OCI-M2 (cell line): Measurements from ENCODE around the gene TESK2.
"Not testable (repeated sequence)": the region's sequence is repeated elsewhere in the genome, so short reads cannot be mapped to it uniquely, and the experiment has no call there.

Experiments
- DNase-seq: peaks from one replicate; lab custom pipeline; 2025; ENCODE audit not compliant: unreplicated experiment; lab: John Stamatoyannopoulos, UW

TESK2 gene

DNA sequence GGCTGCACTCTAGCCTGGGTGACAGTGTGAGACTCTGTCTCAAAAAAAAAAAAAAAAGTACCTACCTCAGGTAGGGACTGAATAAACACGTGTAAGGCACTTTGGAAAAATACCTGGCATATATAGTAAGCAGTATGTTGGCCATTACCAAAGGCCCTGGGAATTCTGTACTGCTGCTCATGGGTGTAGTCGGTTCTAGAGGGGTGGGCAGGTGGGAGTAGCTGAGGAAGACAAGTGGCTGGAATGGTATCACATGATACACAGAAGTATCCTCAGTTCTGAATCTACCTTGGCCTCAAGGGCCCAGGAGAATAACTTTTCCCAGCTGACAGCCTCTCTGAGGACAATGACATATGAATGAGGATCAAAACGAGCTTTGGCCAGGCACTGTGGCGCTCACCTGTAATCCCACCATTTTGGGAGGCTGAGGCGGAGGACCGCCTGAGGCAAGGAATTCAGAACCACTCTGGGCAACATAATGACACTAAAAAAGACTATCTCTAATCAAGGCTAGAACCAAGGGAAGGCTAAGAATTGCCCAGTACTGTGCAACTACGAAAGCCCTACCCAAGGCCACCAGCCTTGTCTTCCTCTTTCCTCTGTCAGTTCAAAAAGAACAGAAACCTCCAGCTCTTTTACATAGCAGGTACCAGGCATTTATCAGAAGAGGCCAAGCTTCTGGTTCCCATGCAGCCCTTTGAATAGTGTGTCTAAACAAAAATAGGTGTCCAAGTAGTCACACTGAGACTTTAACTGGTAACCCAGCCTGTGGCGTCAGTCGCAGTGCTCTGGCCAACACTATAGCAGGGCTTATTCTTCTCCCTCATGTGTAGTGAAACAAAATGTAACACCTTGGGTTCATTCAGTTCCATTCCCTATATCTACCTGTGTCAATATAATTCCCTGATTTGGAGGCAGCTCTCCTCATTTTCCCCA lies 19.3 kb upstream of the TESK2 start:
- DNase-seq, result no peak

DNA sequence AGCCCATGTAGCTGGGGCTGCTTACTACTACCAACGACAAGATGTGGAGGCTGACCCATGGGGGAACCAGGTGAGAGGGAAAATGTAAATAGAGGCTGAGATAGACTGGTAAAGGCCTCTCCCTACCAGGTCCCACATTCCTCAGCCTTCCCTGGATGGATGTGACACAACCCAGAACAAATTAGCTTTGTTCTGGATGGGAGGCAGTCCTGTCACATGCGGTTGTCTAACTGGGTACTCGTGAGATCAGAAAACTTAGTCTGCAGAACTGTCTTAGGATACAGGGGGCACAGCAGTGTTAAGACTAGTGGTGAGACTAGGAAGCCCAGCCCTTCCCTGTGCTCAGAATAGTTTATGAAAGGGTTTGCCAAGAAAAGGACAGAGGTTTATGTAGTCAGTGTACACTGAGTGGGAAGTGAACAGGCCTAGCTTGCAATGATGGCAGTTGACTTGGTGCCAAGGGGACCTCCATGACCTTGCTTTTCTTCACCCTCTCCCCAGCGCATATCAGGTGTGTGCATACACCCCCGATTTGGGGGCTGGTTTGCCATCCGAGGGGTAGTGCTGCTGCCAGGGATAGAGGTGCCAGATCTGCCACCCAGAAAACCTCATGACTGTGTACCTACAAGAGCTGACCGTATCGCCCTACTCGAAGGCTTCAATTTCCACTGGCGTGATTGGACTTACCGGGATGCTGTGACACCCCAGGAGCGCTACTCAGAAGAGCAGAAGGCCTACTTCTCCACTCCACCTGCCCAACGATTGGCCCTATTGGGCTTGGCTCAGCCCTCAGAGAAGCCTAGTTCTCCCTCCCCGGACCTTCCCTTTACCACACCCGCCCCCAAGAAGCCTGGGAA lies 17.6 kb upstream of the TESK2 start:
- no peak for DNase-seq

DNA sequence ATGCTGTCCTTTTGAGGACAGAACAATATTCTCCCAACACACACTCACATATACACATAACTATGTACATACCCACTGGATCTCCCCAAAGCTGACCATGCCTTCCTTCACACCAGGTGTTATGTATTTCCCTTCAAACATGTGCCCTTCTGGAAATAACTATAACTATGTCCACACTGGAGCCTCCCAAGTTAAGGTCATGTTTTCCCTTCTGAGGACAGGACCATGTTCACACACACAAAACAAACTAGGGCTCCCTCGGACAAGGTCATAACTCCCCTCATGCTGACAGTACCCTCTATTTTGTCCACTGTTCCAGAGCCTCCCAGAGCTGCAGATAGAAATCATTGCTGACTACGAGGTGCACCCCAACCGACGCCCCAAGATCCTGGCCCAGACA lies 16.9 kb upstream of the TESK2 start:
- no peak for DNase-seq

DNA sequence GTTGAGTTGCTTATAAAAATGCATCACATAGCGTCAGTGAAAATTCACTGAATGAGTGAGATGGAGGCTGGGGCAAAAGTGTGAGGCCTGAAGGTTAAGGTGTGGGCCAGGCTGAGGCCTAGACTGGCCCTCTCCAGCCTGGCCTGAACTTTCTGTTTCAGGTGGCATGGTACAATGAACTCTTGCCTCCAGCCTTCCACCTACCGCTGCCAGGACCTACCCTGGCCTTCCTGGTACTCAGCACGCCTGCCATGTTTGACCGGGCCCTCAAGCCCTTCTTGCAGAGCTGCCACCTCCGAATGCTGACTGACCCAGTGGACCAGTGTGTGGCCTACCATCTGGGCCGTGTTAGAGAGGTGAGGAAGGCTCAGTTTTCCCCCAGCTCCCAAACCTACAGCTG lies 16.2 kb upstream of the TESK2 start:
- no peak for DNase-seq

DNA sequence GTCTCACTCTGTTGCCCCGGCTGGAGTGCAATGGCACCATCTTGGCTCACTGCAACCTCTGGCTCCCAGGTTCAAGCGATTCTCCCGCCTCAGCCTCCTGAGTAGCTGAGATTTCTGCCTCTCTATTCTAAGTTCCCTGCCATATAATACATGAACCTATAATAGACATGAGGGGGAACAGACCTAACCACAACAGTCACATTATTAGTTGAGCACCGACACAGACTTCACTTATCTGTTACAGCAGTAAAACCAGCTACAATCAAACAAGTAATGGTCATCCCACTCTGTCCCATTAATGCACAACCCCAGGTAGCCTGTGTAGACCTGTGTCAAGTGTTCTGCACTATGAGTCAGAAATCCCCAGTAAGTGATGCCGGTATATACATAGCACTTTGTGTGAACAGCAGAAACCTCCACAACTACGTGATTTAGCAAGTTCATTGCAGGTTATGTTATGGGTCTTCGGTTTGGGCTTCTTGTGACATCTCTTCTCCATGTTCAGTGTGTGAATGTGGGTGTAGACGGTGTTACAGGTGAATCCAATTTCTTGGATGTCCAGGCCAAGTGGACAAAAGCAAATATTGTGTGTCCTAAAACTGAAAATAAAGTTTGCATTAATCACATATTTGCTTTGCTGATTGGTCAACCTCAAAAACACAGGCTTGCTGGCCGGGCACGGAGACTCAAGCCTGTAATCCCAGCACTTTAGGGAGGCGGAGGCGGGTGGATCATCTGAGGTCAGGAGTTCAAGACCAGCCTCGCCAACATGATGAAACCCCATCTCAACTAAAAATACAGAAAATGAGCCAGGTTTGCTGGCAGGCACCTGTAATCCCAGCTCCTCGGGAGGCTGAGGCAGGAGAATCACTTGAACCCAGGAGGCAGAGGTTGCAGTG lies 12.7 kb upstream of the TESK2 start:
- no peak for DNase-seq

DNA sequence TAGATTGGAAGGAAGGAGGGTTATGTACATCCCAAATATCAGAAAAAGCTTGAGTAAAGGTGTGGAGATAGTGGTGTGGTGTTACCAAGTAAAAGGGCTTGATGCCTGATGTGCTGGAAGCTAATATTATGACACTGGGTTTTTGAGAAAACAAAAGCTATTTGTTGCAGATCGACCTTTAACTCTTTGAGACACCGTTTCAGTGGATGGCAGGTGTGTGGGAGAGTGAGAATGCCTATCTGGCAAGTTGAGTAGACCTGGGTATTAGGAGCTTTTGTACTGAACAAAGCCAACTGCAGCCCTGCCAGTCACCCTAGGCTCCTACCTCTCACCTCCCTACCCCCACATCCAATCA lies 10.5 kb upstream of the TESK2 start:
- DNase-seq, result no peak

DNA sequence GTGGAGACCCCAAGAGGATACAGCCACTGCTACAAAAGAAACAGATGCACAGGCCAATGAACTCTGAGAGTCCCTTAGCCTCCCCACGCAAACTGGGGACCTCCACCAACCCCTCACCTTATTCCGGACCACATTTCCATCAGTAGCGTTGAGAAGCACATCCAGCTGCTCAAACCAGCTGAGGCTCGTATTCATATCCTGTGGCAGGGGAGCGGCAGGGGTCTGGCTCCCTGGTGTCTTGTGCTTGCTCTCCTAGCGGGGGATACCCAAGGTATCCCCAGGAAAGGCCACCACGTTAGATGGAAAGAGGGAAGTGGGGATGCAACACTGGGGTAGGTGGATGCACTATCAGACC lies 8.4 kb upstream of the TESK2 start:
- DNase-seq, result no peak

DNA sequence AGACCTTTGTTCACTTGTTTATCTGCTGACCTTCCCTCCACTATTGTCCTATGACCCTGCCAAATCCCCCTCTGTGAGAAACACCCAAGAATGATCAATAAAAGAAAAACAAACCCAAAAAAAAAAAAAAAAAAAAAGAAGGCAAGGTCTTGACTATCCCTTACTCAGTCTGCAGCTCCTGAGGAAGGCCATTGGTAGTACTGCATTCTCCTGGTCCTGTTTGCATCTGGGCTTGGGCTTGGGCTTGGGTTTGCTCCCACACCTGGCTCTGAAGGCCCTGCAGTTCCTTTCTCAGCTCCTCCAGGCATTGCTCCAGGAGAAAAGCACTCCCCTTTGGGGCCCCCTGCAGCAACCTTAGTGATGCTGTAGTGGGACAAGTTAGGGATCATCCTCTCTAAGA lies 7.3 kb upstream of the TESK2 start:
- no peak for DNase-seq

DNA sequence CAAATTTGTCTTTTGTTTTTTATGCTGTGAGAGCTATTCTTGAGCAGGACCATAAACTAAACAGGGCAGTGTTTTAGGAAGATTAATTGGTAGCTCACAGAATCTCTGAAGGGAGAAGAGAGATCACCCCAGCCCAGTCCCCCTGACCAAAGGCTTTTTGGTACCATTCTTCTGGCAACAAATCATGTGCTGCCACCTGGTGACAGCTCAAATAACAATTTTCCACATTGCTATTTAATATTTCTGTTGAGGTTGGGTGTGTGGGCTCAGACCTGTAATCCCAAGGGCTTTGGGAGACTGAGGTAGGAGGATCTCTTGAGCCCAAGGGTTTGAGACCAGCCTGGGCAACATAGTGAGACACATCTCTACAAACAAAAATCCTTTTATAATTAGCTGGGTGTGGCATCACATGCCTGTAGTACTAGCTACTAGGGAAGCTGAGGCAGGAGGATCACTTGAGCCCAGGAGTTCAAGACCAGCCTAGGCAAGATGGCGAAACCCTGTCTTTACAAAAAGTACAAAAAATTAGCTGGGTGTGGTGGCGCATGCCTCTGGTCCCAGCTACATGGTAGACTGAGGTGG lies 2.2 kb upstream of the TESK2 start:
- DNase-seq, result no peak

DNA sequence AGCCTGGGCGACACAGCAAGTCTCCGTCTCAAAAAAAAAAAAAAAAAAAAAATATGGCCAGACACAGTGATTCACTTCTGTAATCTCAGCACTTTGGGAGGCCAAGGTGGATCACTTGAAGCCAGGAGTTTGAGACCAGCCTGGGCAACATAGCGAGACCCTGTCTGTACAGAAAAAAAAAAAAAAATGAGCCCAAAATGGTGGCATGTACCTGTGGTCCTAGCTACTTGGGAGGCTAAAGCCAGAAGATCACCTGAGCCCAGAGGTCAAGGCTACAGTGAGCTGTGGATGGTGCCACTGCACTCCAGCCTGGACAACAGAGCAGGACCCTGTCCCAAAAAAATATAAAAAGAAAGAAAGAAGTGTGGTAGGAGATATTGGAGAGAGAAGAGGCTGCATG lies 1.7 kb upstream of the TESK2 start:
- no peak for DNase-seq

DNA sequence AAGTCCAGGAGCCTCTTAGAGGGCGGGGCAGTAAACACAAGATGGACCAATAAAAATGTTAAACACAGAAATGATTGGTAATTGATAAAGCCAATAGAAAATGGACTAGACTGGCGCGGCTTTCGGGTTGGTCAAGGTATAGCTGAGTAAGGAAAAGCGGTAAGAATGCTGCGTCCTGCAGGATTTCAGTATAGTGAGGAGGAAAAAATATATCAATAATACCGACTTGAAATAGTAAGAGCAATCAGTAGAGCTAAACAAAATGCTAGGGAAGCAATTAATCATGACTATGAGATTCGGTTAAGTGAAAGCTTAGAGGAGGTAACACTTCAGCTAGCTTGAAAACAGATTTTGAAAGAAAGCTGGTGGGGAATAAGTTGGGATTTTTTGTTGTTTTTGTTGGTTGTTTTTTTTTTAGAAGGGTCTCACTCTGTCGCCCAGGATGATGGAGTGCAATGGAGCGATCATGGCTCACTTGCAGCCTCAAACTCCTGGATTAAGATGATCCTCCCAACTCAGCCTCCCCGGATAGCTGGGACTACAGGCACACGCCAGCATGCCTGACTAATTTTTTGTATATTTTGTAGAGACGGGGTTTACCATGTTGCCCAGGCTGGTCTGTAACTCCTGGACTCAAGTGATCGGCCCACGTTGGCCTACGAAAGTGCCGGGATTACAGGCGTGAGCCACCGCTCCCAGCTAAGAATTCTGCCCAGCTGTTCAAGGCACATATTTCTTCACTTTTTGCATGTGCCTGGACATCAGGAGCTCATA lies 711 bp upstream of the TESK2 start:
- DNase-seq, result no peak

DNA sequence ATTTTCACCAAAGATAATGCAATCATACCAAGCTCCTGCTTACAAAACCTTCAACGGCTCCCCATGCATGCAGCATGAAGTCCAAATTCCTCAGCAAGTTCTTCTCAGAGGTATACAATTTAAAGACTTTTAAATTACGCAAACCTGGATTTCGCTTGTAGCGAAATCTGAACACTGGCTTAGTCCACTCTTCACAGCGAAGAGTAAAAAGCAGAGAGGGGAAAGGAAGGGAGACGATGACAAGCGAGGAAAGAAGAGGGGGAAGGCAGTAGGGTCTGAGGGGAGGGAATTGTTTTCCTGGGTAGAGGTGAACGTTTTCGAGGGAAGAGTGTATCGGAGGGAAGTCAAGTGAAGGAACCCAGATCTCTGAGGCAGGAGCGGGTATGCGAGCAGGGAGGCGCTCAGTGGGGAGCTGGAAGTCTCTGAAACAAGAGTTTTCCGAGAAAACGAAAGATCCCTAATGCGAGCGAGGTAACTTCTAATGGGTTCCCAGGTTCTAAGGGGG lies 790 bp downstream of the TESK2 start:
- DNase-seq, result no peak

DNA sequence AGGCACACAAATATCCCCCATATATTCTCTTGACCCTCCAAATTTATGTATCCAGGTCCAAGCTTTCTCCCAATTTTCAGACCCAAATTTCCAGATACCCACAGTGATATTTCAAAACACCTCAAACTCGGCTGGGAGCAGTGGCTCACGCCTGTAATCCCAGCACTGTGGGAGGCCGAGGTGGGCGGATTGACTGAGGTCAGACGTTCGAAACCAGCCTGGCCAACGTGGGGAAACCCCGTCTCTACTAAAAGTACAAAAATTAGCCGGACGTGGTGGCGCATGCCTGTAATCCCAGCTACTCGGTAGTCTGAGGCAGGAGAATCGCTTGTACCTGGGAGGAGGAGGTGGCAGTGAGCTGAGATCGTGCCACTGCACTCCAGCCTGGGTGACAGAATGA lies 1.6 kb downstream of the TESK2 start:
- not testable (repeated sequence) for DNase-seq

DNA sequence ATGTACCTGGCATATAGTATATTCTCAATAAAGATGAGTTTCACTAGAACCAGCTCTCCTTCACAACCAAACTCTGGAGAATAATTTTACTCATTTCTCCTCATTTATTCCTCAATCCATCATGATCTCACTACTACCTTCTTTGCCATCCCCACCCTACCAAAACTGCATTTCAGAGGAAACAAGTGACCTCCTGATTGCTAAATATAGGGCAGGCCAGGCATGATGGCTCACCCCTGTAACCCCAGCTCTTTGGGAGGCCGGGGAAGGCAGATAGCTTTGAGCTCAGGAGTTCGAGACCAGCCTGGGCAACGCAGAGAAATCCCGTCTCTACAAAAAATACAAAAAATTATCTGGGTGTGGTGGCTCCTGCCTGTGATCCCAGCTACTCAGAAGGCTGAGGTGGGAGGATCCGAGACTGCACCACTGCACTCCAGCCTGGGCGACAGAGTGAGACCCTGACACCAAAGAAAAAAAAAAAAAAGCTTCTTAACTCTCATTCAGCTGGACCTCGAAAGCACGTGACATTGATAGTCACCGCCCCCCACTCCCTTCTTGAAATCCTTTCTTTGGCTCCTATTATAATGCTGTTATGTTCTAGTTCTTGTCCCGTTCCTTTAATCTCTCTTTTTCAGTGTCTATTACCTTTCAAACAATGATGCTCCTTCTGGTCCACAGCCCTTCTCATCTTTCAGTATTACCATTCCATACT lies 2.1 kb downstream of the TESK2 start:
- no peak for DNase-seq

DNA sequence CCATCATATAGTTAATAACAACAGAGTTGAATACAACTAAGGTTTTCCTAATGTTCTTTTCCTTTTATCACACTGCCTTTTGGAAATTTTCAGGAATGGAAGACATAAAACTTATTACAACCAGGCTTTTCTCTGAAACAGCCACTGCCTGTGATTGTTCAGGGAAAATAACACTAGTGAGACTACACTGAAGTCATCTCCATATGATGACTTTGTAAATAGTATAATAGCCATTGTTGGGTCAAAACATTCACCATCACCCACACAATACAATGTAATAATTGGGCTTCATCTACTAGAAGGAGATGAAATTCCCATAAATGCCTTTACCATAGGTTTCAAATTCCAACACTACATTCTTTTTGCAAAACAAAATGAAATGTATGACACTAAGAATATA lies 5.0 kb downstream of the TESK2 start:
- DNase-seq, result no peak

DNA sequence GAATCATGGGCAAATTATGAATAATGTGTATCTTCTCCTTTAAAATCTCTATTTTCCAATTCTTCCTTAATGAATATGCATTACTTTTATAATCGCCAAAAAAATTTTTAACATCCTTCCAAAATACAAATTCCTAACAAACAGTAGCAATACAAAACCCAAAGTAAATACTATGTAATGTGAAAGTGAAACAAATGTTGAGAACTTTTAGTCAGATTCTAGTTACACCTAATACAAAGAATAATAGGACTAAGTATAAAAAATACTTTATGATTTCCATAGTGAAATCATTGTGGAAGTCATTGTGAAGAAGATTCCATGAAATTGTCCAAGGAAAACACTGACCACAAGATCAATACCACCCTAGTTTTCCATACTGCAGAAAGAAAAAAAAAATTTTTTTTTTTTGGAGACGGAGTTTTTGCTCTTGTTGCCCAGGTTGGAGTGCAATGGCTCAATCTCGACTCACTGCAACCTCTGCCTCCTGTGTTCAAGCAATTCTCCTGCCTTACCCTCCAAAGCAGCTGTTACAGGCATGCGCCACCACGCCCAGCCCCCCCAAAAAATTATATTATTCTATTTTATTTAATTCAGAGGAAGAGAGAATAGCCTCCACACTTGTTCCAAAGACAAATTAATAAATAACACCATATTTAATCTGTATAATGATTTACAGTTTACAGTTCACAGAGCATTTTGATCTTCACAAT lies 11.8 kb downstream of the TESK2 start:
- DNase-seq, result no peak

DNA sequence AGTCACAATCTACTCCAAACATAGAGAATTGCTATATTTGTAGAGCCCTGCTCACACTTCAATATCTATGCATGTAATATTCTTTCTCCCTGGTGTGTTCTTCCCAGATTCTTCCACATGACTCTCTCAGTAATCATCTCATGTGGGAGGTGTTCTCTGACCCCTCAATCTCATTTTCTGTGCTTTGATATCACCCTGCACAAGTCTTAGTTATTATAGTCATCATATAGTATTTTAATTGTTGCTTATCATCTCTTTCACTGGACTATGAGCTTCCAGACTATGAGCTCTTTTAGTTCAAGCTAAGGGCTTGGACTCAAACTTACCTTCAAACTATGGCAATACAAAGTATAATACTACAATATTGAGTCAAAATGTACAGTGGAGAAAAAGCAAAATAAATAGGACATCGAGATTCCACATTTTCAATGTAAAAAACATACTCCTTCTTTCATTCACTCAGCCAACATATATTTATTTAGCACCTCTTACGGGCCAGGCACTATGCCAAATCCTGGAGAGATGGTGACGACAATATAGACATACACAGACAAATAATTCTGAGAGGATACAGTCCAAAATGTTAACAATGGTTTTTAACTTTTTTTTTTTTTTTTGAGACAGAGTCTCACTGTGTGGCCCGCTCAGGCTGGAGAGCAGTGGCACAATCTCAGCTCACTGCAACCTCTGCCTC lies 12.7 kb downstream of the TESK2 start:
- no peak for DNase-seq

DNA sequence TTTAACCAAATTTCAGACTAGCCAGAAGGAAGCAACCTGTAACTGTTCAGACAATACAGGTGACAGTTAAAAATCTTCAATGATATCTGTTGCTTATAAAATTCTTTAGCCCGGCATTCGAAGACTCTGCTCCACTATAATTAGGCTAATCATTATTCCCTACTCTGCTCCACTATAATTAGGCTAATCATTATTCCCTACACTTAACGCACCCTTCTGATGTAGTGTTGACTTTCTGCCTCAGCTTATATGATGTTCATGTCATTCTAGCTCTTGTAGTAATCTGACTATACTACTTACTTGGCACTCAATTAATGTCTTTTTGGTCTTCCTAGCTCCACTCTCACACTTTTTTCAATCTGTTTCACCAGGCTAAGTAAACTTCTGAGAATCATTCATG lies 13.3 kb downstream of the TESK2 start:
- no peak for DNase-seq
